Activated CD8-positive, alpha-beta memory T cell treated with anti-CD3 and anti-CD28 coated beads for 4 hours (primary cell): Measurements from ENCODE around the gene ASPA.
"Not testable (repeated sequence)": the region's sequence is repeated elsewhere in the genome, so short reads cannot be mapped to it uniquely, and the experiment has no call there.

ENCODE experiments used
- DNase-seq, 2 donors: peaks; one replicate each; pipeline ENCODE4 v3.0.0-alpha.2; 2020; ENCODE audit warnings: low read depth in 2 of 2

The ASPA gene

DNA sequence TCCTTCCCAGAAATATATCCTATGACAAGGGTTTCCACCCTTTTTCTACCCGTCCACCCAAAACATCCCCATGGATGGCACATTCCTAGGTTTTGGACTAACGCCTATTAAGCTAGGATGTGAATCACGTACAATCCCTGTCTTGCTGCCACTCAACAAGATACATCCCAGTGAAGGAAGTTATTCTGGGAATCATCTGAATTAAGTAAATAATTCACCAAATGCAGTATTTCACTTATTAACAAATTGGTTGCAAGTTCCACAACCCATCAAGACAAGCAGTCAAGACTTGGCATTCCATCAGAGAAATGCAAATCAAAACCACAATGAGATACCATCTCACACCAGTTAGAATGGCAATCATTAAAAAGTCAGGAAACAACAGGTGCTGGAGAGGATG lies 32.1 kb downstream of the ASPA start:
- no peak for DNase-seq

DNA sequence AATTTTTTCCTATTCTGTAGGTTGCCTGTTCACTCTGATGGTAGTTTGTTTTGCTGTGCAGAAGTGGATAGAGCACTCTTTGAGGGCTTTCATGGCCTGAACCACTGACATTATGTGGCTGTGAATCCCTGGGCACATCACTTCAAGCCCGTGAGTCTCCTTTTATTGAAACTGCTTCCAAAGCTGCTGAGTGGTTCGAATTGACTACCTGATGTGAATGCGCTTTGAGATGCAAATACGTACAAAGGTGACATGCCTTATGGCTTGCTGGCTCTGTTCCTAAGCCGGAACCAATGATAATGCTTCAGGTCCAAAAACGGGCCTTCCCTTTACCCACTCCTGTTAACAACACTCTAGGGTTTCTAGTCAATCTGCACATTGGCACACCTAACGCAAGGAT lies 34.3 kb downstream of the ASPA start:
- no peak for DNase-seq

DNA sequence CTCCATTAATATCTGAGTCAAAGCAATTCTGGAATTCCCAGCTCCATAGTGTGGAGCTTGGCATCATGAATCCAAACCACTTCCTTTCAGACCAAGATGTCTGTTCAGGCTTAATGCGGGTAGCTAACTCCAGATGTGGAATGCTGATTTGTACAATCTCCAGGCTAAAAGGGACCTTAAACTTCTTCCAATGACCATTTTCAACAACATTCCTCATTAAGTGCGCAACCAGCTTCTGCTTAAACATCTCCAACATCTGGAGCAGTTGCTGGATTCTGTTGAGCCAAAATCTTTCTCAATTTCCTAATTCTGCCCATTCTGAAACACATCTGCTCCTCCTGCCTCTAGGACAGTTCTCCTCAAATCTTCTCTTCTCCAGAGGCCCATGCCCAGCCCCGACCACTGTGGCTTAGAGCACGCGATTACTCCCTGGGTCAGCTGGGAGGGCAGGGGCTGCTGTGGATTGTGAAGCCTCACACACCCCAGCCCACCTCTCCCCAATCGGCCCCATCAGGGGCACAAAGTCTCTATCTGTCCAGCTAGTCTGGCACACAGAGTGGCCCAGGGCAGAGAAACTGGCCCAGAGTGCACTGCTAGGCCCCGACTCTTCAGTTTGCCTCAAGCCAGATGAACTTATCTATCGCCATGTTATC lies 36.2 kb downstream of the ASPA start:
- DNase-seq, result no peak

DNA sequence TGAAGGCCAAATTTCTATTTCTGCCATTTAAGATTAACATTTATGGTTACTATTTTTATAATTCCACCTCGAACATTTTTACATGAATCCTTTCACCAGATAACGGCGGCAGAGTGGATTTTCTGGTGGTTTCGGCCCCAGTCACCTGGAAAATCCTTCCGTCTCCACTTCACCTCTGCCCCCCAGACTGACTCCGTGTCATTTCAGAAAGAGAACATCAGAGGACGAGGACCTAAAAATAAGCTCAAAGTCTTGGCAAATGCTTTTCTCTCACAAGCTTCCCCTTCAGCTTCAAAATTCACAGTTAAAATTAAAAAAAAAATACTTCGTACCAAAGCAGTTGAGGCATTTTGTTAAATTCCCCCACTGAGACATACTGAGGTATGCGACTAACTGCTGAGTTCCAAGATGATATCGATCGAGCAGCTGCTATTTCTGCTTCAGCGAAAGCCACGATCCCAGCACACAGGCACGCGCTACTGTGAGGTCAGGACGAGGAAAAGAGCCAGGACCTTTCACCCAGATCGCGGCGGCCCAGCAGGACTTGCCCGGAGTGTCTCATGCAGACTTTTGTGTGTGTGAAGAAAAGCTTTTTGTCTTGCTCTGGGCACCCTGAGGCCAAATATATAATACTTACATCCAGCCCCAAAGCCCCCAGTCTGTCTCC lies 36.8 kb downstream of the ASPA start:
- no peak for DNase-seq

DNA sequence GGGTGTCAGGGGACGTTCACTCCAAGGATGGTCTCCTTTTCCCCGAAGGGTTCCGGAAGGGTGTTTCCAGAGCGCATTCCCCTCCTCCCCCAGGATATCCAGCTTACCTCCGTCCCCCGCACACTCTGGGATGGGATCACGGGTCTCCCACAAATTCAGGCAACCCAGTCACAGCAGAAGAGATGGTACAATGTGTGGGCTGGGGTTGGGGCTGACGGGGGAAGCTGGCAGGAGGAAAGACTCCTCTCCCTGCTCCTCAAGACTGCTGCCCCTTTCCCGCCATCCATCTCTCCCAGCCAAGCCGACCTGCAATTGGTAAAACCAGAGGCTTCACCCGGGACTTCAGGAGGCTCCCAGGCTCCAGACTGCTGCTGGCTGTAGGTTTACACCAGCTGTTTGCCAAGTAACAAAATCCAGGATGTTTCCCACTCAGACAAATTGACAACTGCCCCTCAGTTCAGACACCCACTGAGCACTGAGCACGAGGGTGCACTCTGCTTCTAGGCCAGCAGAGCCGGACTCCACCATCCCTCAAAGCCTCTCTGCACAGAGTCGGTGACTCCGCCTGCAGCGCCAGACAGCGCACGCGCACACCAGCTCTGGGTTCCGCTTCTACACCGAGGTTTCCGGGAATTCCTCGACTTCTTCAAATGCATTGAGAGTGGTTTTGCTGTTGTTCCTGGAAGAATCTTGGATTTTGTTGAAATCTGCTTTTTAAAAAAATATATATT lies 37.7 kb downstream of the ASPA start:
- no peak for DNase-seq

DNA sequence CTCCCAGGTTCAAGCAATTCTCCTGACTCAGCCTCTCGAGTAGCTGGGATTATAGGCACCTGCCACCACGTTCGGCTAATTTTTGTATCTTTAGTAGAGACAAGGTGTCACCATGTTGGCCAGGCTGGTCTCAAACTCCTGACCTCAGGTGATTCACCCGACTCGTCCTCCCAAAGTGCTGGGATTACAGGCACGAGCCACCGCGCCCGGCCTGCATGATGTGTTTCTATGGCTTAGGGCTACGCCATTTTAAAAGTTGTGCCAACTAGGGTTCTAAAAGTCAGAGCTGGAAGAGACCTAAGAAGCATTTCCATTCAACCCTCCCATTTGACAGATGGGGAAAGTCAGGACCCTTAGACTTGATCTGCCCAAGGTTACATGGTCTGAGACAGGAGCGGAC lies 38.4 kb downstream of the ASPA start:
- not testable (repeated sequence) for DNase-seq

DNA sequence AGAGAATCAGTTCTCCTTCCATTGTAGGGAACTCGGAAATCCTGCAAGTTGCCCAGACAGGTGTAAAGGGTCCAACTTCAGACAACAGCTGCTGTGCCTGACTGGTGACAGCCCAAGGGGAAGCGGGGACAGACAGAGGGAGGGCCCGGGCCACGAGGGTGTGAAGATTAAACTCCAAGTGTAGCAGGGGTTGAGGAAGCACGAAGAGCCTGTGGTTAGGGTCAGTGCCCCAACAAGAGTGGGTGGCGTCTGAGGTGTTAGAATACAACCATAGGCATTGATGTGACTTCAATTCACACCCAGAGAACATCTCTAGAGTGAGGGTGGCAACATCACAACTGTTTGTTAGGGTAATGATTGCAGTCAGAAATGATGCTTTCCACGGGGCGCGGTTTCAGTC lies 39.1 kb downstream of the ASPA start:
- DNase-seq, result no peak

DNA sequence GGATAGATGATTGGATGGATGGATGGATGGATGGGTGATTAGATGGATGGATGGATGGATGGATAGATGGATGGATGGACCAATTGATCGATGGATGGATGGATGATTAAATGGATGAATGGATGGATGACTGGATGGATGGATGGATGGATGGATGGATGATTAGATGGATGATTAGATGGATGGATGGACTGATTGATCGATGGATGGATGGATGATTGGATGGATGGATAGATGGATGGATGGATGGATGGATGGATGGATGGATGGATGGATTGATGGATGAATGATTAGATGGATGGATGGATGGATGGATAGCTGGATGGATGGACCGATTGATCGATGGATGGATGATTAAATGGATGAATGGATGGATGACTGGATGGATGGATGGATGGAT lies 43.7 kb downstream of the ASPA start:
- not testable (repeated sequence) for DNase-seq

DNA sequence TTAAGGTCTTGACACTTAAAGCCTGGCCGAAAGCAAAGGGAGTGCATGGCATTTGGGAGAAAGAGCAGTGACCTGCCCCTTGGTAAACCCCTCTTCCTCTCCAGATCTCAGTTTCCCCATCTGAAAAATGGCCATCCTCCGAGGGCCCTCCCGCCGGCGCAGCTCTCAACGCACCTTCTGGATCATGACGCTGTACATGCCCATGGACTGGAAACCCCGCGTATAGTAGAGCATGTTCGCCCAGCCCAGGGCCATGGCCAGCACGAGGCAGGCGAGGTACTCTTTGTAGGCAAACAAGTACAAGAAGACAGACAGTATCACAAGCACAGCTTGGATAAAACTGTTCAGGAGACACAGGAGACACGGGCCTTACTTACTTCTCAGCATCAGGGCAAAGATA lies 48.2 kb downstream of the ASPA start:
- DNase-seq, result no peak

DNA sequence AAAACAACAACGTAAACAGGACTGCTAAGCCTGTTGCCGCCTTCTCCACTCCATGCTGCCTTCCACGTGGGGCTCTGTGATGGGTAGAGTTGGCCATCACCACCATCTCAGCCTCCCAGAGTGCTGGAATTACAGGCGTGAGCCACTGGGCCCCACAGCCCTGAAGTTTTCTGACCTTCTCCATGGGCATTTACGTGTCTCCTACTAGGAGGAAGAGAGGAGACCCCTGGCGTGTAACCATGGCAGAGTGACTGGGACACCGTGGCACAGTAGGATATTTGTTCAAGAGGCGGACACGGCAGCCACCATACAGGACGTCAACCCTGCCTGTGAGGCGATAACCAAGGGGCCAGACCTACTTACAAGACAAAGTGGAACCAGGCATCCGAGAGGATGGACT lies 50.7 kb downstream of the ASPA start:
- DNase-seq, result no peak

DNA sequence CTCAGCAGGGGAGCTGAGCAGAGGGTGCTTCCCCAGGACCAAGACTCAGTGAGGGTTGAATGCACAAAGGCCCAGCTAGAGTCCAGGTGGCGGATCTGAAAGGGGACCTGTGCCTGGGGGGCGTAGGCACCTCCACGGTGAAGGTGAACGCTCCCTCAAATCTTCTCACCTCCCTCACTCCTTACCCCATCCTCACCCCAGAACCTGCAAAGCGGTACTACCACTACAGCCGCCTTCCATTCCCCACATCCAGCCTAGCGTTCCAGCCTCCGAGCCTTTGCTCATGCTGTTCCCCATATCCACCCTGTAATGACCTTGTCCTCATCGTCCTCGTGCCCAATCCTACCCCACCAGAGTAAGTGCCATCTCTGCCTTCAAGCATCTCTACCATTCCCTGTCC lies 51.2 kb downstream of the ASPA start:
- DNase-seq, result no peak

DNA sequence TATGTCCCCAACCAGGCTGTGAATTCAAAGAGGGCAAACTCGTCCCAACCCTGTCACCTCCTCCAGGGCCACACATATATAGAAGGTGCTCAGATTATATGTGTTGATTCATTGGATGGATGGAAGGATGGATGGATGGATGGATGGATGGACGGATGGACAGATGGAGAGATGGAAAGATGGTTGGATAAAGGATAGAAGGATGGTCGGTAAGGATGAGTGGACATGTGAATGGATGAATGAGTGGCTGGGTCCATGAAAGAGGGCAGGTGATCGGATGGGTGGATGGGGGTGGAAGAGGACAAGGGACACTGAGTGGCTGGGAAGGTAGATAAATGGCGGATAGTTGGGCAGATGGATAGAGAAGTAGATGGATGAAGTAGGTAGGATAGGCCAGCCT lies 51.7 kb downstream of the ASPA start:
- DNase-seq, result no peak

DNA sequence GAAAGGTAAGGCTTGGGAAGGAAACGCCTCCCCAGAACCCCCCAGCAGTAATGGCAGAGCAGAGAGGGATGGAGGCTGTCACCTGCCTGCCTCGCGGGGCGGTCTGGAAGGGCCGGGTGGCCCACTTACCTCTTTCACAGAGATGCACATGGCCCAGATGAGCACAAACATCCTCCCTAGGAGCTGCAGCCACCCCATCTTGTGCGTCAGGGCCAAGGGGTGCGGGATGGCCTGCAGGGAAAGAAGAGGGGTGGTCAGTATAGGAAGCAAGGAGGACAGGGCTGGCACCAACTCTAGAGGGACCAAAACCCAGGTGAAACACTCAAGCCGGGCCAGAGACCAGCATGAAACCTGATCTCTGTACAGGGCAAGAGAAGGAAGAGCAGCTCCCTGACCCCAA lies 52.1 kb downstream of the ASPA start:
- DNase-seq, result no peak

DNA sequence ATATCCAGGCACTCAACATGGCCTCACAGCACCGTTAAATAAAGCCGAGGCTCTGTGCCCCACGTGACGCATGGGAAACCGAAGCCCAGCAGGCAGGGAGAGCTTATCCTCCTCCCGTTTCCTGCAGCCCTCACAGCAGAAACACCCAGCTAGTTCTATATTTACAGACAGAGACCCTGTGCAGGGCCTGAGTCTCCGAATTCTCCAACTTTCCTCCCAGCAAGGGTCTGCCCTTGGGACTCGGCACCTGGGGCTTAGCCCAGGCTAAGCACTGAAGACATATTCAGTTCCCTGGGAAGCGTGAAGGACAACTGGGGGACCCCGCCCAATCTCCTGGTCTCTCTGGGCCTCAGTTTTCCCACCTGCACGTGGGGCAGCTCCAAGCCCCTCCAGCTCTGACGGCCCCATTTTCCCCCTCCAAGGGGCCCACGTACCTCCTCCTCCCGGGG lies 52.6 kb downstream of the ASPA start:
- no peak for DNase-seq

DNA sequence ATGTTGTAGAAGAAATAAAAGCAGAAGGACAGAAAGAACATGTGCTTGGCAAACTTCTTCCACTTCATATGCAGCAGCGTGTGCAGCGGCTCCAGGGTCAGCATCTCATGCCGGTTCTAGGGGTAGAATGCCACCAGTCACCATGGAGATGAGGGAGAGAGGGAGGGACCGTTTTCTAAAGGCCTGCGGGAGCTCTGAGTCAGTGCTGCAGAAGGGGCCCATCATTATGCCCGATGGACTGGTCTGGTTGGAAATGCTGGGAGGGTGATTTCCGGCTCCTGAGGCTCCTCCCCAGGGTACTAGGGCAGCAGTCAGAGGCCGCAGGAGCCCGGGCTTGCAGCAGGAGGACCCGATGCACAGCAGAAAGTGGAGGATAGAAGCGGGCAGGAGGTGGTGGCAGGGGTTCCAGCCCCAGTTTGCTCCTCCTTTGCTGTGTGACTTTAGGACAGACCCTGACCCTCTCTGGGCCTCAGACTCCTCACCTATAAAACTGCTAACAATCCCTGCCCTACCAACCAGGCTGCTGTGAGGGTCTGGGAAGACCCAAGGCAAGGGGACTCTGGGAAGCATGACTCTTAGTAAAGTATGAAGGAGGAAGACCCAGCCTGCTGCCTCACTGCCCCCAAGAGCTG lies 53.2 kb downstream of the ASPA start:
- no peak for DNase-seq

DNA sequence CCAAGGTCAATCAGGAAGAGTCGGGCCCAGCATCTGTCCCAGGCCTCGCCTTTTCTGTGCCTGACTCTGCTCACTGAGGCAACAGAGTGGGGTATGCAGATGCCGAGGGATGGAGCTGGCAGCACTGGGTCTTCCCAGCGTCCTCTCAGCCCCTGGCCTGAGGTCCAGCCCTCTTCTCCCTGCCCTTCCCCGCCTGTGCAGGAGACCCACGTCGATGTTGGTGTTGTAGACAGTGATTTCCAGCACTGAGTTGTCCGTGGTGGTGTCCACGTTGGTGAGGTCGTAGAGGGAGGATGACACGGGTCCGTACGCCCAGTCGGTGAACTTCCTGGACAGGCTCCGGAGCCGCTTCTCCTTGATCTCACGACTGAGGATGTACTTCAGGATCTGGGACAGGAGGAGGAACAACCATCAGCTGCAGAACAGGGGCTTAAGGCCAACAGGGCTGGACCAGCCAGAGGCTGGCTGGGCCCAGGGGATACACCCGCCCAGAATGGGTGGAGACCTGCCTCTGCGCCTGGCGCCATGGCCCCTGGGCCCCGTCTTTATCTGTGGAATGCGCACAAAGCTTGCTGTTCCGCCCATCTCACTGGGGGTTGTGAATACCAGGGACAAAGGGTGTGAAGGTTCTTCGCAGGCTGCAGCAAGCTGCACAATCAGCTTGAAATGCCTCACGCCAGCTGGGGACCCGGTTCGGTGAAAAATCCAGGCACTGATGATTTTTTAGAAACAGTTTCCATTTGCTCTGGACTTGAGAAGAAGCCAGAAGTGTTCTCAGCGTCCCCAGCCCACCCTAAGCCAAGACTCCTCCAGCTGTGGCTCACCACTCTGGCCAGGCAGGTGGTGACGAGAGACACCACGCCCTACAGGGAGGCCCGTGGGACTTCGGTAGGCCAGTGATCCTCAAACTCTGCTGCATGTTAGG lies 54.3 kb downstream of the ASPA start:
- no peak for DNase-seq

DNA sequence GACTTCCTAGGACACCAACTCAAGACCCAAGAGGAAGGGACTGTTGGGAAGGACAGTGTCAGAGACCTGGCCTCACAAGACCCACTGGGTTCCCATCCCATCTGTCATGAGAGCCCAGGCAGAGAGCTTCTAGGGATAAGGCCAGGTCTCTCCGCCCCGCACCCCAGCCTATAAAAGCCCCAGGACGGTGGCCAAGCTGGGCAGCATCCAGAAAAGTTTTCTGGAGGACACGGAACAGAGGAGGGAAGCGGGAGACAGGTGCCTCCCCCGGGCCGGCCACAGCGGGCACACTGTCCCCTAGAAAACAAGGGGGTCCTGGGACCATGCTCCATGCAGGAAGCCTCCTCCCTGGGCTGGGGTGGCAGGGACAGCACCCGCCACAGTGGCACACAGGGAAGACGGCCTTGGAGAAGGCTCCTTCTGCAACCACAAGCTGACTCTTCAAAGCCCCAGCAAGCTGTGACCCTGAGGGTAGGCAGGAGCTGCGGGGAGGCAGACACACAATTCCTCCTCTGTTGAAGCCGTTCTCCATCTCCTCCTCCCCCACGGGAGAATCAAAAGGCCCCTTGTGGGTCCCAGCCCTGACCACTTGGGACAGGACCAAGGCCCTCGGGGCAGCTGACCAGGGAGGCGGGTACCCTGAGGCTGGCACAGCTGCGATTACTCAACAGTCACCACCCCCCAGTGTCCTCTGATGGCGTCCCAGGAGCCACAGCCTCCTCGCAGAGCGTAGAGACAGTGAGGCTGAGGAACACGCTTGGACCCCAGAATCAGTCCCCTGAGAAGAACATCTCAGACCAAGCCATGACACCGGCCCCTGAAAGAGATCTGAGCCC lies 55.7 kb downstream of the ASPA start:
- no peak for DNase-seq

DNA sequence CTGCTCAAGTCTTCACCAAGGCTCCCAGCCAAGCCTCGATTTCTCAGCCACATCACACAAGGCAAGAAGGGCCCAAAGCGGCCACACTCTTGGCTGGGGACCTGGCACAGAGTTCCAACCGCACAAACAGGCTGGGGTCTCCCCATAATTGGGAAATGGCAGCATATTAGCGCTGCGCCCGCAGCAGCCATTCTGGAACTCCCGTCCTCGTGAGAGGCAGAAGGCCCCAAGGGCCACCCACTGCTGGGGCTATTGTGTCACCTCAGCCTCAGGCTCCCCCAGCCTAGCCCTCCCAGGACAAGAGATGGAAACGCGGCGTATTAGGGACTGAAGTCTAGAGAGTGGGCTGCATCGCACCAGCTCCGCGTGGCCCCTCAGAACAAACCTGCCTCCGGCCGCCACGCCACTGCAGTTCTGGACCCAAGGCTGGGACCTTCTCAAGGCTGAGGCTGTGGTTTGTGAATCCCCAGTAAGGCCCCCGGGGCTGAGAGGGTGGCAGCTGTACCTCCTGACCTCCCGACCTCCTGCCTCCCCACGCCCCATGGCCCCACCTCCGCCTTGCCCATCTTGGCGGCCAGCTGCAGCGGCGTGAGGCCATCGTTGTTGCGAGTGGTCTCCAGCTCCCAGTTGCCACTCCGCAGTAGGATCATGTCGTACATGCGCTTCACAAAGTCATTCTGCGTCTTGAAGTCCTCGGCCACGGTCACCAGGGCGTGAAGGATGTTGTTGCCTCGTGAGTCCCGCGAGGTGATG lies 56.5 kb downstream of the ASPA start:
- DNase-seq, result no peak

DNA sequence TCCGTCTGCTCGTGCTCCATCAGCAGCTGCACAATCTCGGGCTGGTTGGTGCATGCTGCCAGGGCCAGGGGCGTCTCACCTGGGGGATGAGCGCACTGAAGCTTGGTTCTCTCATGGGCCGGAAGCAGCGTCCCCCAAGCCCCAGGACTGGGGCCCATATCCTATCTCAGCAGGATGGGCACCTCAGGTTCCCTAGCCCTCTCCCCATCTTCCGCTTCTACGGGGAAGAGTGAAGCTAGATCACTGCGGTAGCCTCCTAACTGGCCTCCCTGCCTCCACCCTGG lies 57.0 kb downstream of the ASPA start:
- DNase-seq, result no peak

DNA sequence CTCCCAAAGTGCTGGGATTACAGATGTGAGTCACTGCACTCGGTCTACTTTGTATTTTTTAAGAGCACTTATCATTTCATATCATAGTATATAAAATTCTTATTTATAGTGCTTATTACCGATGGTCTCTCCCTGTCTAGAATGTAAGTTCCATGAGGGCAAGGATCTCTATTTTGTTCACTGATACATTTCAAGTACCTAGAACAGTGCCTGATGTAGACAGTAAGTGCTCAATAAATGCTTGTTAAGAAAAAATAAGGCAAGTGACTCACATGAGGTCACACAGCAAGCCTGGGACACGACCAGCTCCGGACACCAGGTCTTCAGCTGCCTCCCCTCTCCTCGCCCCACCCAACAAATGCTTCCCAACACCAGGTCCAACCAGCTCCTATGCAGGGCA lies 58.0 kb downstream of the ASPA start:
- no peak for DNase-seq
